Liver (tissue), 9 donors: ENCODE results near the gene RICTOR. TPM values are rescaled to one million over a fixed set of nuclear protein-coding genes. Genes with fewer than 3 reads are reported as not detected.

Experiments
- DNase-seq: peaks from one replicate; pipeline ENCODE4 v3.0.0-alpha.2; 2017; ENCODE audit warnings: low spot score
- H3K27ac ChIP-seq, 2 donors: one replicate each; pipeline ENCODE4 v1.7.0; 2013; ENCODE audit warnings: inconsistent platforms in 2 of 2, low read length in 2 of 2, control low read depth in 1 of 2, low read depth in 1 of 2, mild to moderate bottlenecking in 1 of 2
- H3K27me3 ChIP-seq, 4 donors: one replicate each; pipeline versions ENCODE4 v1.6.1 to v1.7.0; 2013; ENCODE audit warnings: low read length in 3 of 4, inconsistent platforms in 1 of 4, mild to moderate bottlenecking in 1 of 4, moderate library complexity in 1 of 4; ENCODE audit not compliant: control insufficient read depth in 4 of 4, insufficient read depth in 4 of 4
- H3K36me3 ChIP-seq, 4 donors: one replicate each; pipeline versions ENCODE4 v1.6.1 to v1.7.0; 2013; ENCODE audit warnings: low read length in 3 of 4, mild to moderate bottlenecking in 3 of 4, low read depth in 1 of 4, moderate library complexity in 1 of 4; ENCODE audit not compliant: control insufficient read depth in 4 of 4, insufficient read depth in 3 of 4
- H3K4me1 ChIP-seq, 4 donors: one replicate each; pipeline versions ENCODE4 v1.6.1 to v1.7.0; 2013; ENCODE audit warnings: low read length in 3 of 4, mild to moderate bottlenecking in 3 of 4, moderate library complexity in 1 of 4; ENCODE audit not compliant: control insufficient read depth in 4 of 4, insufficient read depth in 4 of 4
- H3K4me3 ChIP-seq, 3 donors: one replicate each; pipeline versions ENCODE4 v1.6.1 to v1.7.0; 2013; ENCODE audit warnings: low read length in 3 of 3, control low read depth in 1 of 3, low read depth in 1 of 3, mild to moderate bottlenecking in 1 of 3
- H3K9ac ChIP-seq, 2 donors: one replicate each; pipeline ENCODE4 v1.7.0; 2013; ENCODE audit warnings: low read length in 2 of 2, mild to moderate bottlenecking in 2 of 2, moderate library complexity in 2 of 2, control low read depth in 1 of 2, low read depth in 1 of 2
- H3K9me3 ChIP-seq, 4 donors: one replicate each; pipeline versions ENCODE4 v1.6.1 to v1.7.0; 2013; ENCODE audit warnings: low read length in 3 of 4; ENCODE audit not compliant: control insufficient read depth in 4 of 4
- ATF3 ChIP-seq: IDR thresholded peaks from 2 replicates; pipeline ENCODE4 v1.6.1; 2016; ENCODE audit warnings: antibody characterized with exemption
- CTCF ChIP-seq: fragments of 150-350 bp; IDR thresholded peaks from 2 replicates; pipeline ENCODE4 v1.5.1; 2017; ENCODE audit warnings: improper control_type of control experiment, low read depth, low read length; ENCODE audit not compliant: missing input control
- EGR1 ChIP-seq, 2 donors: IDR thresholded peaks; 2 replicates each; pipeline ENCODE4 v1.6.1; 2016 to 2018; ENCODE audit warnings: antibody characterized with exemption in 2 of 2, low read depth in 2 of 2
- FOXA1 ChIP-seq: IDR thresholded peaks from 2 replicates; pipeline ENCODE4 v1.6.1; 2016; ENCODE audit warnings: antibody characterized with exemption
- FOXA2 ChIP-seq: IDR thresholded peaks from 2 replicates; pipeline ENCODE4 v1.6.1; 2016; ENCODE audit warnings: antibody characterized with exemption
- GABPA ChIP-seq, 2 donors: IDR thresholded peaks in 1 of 2; conservative IDR thresholded peaks in 1 of 2; 2 replicates each; pipeline ENCODE4 v1.6.1; 2016; ENCODE audit warnings: antibody characterized with exemption in 2 of 2, mild to moderate bottlenecking in 1 of 2, moderate library complexity in 1 of 2
- HNF4A ChIP-seq, 2 donors: conservative IDR thresholded peaks; 2 replicates each; pipeline ENCODE4 v1.6.1; 2016; ENCODE audit warnings: antibody characterized with exemption in 2 of 2, mild to moderate bottlenecking in 2 of 2
- HNF4G ChIP-seq: IDR thresholded peaks from 2 replicates; pipeline ENCODE4 v1.6.1; 2016; ENCODE audit warnings: antibody characterized with exemption
- JUND ChIP-seq, 2 donors: IDR thresholded peaks; 2 replicates each; pipeline ENCODE4 v1.6.1; 2016; ENCODE audit warnings: antibody characterized with exemption in 2 of 2
- MAX ChIP-seq: IDR thresholded peaks from 2 replicates; pipeline ENCODE4 v1.6.1; 2016; ENCODE audit warnings: antibody characterized with exemption
- NR2F2 ChIP-seq: IDR thresholded peaks from 2 replicates; pipeline ENCODE4 v1.6.1; 2016; ENCODE audit warnings: antibody characterized with exemption
- RAD21 ChIP-seq, 2 donors: IDR thresholded peaks; 2 replicates each; pipeline ENCODE4 v1.6.1; 2016; ENCODE audit warnings: antibody characterized with exemption in 2 of 2, mild to moderate bottlenecking in 2 of 2
- RXRA ChIP-seq, 2 donors: IDR thresholded peaks; 2 replicates each; pipeline ENCODE4 v1.6.1; 2017 to 2018; ENCODE audit warnings: antibody characterized with exemption in 2 of 2, mild to moderate bottlenecking in 1 of 2
- TAF1 ChIP-seq: conservative IDR thresholded peaks from 2 replicates; pipeline ENCODE4 v1.6.1; 2016; ENCODE audit warnings: antibody characterized with exemption, mild to moderate bottlenecking
- YY1 ChIP-seq: IDR thresholded peaks from 2 replicates; pipeline ENCODE4 v1.6.1; 2016; ENCODE audit warnings: antibody characterized with exemption, mild to moderate bottlenecking
- ZBTB33 ChIP-seq: IDR thresholded peaks from 2 replicates; pipeline ENCODE4 v1.6.1; 2016; ENCODE audit warnings: antibody characterized with exemption
- WGBS: extraction: QIAGEN DNeasy Blood & Tissue Kit; methylation state at CpG from one replicate; pipeline ENCODE4 v1.1.7; 2013; 5-methylcytosine and 5-hydroxymethylcytosine counted together
- polyA plus RNA-seq, 2 donors: library from polyadenylated mRNA; stranded (reverse) in 1 of 2; unstranded in 1 of 2; fragments of 200-250 nt in 1 of 2; fragments of >200 nt in 1 of 2; fragmentation: Nextera tagmentation in 1 of 2; extraction: Ambion mirVana in 1 of 2; gene quantifications; one replicate each; pipeline versions ENCODE4 v1.2.1 to v1.2.3, GENCODE V29; 2013 to 2015
- total RNA-seq, 2 donors: library from RNA; depleted of rRNA; stranded (reverse); fragments of >200 nt; gene quantifications; one replicate each; pipeline ENCODE4 v1.2.3, GENCODE V29; 2014
- donor health status: healthy.
- donor health status: healthy.
- donor health status: healthy.
- donor health status: healthy.
- donor health status: healthy.

RICTOR gene
- total and polyA plus RNA-seq, 4 donors, result 2.1 to 24.0 (median 15.0) TPM

GRCh38 chr5:39025456-39025855, 48.7 kb downstream of the RICTOR start:
- H3K4me1 ChIP-seq, result no peaks in the 10 kb centered on the region
- TF ChIP-seq CTCF, result no peak
- no peak for TF ChIP-seq FOXA2
- TF ChIP-seq RAD21 (IDR thresholded peaks at IDR 0.05), result no peak
- no peak for TF ChIP-seq HNF4G
- no peak for TF ChIP-seq HNF4A (conservative IDR thresholded peaks at IDR 0.05)
- no peak for TF ChIP-seq TAF1
- no peak for TF ChIP-seq YY1
- no peak for TF ChIP-seq JUND (IDR thresholded peaks at IDR 0.05)
- no peak for TF ChIP-seq GABPA (IDR thresholded peaks at IDR 0.05 in 1 of 2, conservative IDR thresholded peaks at IDR 0.05 in 1 of 2)
- TF ChIP-seq RXRA (IDR thresholded peaks at IDR 0.05), result no peak
- no peak for TF ChIP-seq FOXA1

GRCh38 chr5:39024884-39025283, 49.3 kb downstream of the RICTOR start:
- Histone ChIP-seq H3K9ac (no peak overlapping the region), H3K36me3 (peaks cover 0 to 3% (median 0%) of the 10 kb centered on the region in 4 donors), H3K4me1 (no peaks in the 10 kb centered on the region), H3K9me3 (peaks cover 0 to 4% (median 0%) of the 10 kb centered on the region in 4 donors), H3K4me3 (no peak overlapping the region), H3K27me3 (no peaks in the 10 kb centered on the region), H3K27ac (no peak overlapping the region)
- no peak for DNase-seq
- no peak for TF ChIP-seq RXRA (IDR thresholded peaks at IDR 0.05)
- no peak for TF ChIP-seq HNF4A (conservative IDR thresholded peaks at IDR 0.05)
- no peak for TF ChIP-seq CTCF
- TF ChIP-seq TAF1, result no peak

More at GRCh38 chr5:39025456-39025855, 48.7 kb downstream of the RICTOR start:
- Histone ChIP-seq H3K36me3 (peaks cover 0 to 3% (median 0%) of the 10 kb centered on the region in 4 donors), H3K9me3 (peaks cover 0 to 4% (median 0%) of the 10 kb centered on the region in 4 donors), H3K27ac (no peak overlapping the region), H3K9ac (no peak overlapping the region), H3K27me3 (no peaks in the 10 kb centered on the region), H3K4me3 (no peak overlapping the region)
- no peak for DNase-seq
- WGBS, result 96% methylated on average over 4 of the region's 4 CpGs

GRCh38 chr5:39024005-39024404, 50.2 kb downstream of the RICTOR start:
- Histone ChIP-seq H3K27me3 (no peaks in the 10 kb centered on the region), H3K4me3 (no peak overlapping the region), H3K36me3 (peaks cover 0 to 5% (median 2%) of the 10 kb centered on the region in 4 donors), H3K4me1 (no peaks in the 10 kb centered on the region), H3K27ac (no peak overlapping the region), H3K9me3 (peaks cover 0 to 4% (median 0%) of the 10 kb centered on the region in 4 donors), H3K9ac (no peak overlapping the region)
- WGBS, result 96% methylated on average over 7 of the region's 7 CpGs
- DNase-seq, result no peak
- TF ChIP-seq MAX, result no peak
- TF ChIP-seq HNF4G, result no peak
- TF ChIP-seq RXRA (IDR thresholded peaks at IDR 0.05), result no peak
- TF ChIP-seq EGR1 (IDR thresholded peaks at IDR 0.05; ENCODE audit: low read depth in 2 of 2), result no peak
- no peak for TF ChIP-seq FOXA1
- no peak for TF ChIP-seq ATF3
- no peak for TF ChIP-seq GABPA (IDR thresholded peaks at IDR 0.05 in 1 of 2, conservative IDR thresholded peaks at IDR 0.05 in 1 of 2)
- TF ChIP-seq ZBTB33, result no peak
- no peak for TF ChIP-seq FOXA2
- TF ChIP-seq HNF4A (conservative IDR thresholded peaks at IDR 0.05), result no peak
- TF ChIP-seq JUND (IDR thresholded peaks at IDR 0.05), result no peak
- TF ChIP-seq NR2F2, result no peak
- no peak for TF ChIP-seq TAF1
- TF ChIP-seq YY1, result no peak
